GM19395 (cell line): ENCODE data around the gene OR5B3.
A peak's percentile ranks its signal among the peaks of the same experiment; 100 is the strongest.
"Not testable (repeated sequence)": the region's sequence is repeated elsewhere in the genome, so short reads cannot be mapped to it uniquely, and the experiment has no call there.

Experiments used
- ATAC-seq: cut with Tn5 transposase; IDR thresholded peaks from one replicate; pipeline ENCODE4 v1.9.1; 2021; ENCODE audit warnings: mild to moderate bottlenecking, moderate library complexity; ENCODE audit not compliant: unreplicated experiment

OR5B3 gene

DNA sequence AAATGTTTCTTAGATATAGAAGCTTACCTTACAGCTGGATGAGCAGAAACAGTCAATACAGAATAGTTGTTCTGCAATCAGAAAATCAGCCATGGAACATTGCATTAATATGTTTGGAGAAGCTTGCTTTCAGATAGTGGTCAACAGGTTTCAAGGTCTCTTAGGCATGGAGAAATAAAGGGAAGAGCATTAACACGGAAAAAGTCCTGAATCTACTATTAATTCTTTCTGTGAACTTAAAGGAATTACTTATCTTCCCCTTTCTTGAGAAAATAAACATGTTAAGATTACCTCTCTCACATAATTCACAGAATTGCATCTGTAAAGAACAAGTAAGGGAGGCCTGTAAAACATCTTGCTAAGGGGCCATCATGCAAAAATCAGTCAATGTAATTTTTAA lies at the start of gene OR5B3:
Gene OR5B3 (minus strand): TSS at position 101 of the 400 bp plus-strand sequence. CDS start 3,465 bp downstream, outside the sequence.
- no peak for ATAC-seq

DNA sequence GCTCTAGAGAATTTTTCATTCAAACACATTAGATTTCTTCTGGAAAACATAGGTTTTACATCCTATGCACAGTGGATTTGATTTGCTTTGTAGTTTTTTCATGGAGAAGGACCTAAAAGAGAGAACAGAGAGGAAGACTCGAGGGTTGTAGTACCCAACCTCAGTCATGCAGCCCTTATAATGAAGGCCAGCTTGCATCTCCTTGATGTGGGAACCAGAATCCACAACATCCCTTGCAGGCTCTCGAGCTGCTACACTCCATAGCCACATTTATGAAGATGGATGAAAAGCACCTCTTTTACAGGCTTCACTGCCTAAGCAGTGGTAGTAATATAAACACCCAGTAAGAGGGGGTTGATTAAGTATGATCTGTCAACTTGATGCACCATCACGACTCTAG lies 44.9 kb upstream of the OR5B3 start:
- no peak for ATAC-seq

DNA sequence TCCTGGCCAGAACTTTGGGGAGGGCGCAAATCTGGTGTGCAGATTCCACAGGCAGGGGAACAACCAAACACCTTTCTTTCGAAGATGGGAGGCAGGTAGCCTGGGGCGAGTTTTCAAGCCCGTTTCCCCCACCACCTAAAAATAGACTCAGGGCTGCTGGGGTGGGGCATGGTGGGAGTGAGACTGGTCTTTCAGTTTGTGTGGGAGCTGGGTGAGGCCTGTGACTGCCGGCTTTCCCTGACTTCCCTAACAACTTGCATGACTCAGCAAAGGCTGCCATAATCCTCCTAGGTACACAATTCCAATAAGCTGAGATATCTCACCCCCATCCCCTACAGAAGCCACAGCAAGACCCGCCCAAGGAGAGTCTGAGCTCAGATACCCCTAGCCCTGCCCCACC lies 39.6 kb upstream of the OR5B3 start:
- no peak for ATAC-seq

DNA sequence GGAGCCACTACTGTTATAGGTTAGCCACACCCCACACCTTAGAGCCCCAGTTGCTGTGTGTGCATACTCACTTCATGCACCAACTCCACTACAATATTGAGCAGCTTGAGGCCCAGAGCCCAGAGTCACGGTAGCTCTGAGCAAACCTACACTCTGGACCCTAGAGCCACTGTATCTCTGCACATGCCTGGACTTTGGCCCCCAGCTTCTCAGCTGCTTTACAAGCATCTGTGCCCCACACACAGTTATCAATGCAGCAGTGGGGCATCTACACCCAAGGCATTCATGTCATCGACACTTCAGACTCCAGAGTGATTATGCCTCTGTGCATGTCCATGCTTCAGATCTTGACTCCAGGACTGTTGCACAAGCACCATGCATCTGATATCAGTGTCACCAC lies 37.6 kb upstream of the OR5B3 start:
- no peak for ATAC-seq

DNA sequence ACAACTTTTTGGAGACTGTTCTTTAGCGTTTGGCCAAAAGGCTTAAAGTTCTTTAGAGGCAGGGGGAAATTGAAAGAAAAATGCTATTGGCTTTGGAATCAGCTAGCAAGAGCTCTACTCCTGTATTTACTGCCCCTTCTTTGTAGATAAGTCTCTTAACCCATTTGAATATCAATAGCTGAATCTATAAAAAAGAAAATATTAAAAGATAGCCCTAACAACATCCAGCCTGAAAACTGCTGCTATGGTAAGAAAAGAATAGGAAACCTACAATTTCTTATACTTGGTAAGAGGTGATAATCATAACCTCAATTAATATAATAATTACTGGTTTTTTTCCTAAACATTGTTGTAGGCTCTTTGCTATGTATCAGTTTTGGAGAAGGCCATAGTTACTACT lies 35.5 kb upstream of the OR5B3 start, which contains the start of gene OR5B12:
Gene OR5B12 (minus strand): TSS at position 101 of the 400 bp plus-strand sequence. CDS start 2,085 bp downstream, outside the sequence.
- no peak for ATAC-seq

DNA sequence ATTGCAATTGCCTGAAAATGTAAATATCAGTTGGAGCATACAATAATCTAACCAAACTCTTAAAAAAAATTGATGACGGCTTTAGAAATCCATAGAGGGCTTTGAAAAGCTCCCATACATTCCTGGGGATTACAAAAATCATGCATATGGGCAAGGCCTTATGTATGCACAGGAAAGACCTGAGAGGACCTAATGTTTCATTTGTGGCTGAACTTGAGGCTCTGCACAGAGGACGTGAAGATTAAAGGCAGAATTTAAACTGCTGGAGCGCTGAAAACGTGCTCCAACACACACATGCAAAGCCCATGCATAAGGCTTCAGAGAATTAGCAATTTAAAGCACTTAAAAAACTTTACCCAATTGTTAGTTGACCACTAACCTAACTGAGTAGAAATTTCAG lies 31.8 kb upstream of the OR5B3 start:
- no peak for ATAC-seq

DNA sequence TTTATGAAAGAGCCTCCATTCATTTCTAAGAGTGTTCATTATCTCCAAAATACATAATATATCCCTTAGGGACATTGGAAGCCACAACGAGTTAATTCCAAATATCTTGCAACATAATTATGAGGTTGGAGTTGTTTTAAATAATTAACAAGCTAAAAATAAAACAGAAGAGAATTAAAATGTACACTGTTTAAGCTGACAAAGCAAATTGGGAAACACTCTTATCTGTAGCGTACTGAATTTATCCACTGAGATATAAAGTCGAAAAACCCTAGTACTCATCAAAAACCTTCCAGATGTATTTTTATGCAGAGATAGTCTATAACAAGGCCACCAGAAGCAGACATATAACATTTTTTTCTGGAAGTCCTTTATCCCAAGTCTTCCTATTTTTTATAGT lies 27.5 kb upstream of the OR5B3 start:
- no peak for ATAC-seq

DNA sequence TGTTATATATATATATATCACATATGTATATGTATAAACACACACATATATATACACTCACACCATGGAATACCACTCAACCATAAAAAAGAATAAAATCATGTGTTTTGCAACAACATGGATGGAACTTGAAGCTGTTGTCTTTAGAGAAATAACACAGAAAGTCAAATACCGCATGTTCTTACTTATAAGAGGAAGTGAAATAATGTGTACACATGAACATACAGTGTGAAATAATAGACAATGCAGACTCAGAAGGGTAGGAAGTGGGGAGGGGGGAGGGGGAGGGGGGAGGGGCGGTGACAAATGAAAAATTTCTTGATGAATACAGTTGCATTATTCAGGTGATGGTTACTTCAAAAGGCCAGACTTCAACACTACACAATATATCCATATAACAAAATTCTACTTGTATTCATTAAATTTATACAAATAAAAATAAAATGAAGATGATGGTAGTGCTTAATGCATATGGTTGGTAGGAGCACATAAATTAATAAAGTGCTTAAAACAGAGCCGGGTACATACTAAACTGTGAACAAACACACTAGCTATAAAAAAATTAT lies 27.0 kb upstream of the OR5B3 start:
- peak; percentile 88 for ATAC-seq

DNA sequence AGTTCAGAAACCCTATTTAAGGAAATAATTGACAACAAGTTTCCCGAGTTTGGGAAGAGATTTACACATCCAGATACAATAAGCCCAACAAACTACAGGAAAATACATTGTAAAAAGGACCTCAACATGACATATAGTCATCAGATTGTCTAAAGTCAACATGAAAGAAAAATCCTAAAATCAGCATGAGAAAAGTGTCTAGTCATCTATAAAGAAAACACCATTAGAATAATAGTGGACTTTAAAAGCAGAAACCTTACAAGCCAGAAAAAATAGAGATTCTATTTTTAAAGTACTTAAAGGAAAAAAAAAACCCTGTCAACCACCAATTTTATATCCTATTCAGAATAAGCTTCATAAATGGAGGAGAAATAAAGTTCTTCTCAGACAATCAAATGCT lies 22.6 kb upstream of the OR5B3 start:
- ATAC-seq: no peak

DNA sequence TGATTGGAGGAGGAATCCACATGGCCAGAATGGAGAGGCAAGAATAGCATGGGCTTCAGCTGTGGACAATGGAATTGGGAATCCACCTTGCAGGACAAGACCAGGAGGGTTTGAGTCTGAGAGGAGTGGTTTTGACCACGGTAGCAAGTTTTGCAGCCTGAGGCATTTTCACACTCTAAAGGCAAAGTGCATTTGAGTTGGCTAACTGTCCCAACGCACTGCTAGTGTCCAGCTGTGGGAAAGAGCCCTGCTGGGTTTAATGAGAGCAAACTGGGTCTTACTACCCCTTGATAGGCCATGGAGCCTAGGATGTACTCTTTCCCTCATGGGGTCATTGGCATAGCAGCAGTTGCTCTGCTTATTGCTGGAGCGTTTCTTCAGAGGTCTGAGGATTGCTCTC lies 21.3 kb upstream of the OR5B3 start, which contains the start of gene OR5B2:
Gene OR5B2 (minus strand): TSS at position 101 of the 400 bp plus-strand sequence. CDS start 4,860 bp downstream, outside the sequence.
- no peak for ATAC-seq

DNA sequence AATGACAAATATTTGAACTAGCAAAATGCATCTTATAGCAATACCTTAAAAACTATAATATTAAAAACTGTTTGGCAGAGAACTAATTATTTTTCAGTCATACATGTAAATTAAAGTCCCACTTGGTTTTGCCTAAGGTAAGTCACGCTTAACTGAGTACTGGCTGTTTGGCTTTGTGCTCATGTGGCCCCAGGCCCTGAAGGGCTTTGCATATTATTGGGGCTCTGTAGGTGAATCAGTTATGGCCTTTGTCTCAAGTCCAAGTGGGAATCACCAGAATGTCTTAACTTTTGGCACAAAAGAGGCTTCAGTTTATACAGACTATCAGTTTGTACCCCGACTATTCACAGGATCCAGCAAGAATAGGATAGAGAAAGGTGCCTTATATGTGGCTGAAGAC lies 7.1 kb downstream of the OR5B3 start:
- not testable (repeated sequence) for ATAC-seq

DNA sequence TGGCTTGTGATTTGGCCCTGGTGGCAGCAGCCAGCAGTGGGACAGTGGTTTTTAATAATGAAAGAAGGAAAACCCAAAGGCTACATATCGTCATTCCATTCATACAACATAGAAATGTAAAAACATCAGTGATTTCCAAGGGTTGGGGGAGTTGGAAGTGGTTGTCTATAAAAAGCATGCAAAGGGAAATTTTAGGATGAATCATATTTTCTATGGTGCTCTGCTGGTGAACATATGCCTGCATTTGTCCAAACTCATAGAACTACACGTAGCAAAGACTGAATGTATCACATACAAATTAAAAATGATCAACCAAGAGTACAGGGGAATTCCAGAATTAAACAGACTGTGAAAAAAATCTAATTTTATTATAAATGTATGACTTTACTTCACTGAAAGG lies 11.1 kb downstream of the OR5B3 start:
- no peak for ATAC-seq

DNA sequence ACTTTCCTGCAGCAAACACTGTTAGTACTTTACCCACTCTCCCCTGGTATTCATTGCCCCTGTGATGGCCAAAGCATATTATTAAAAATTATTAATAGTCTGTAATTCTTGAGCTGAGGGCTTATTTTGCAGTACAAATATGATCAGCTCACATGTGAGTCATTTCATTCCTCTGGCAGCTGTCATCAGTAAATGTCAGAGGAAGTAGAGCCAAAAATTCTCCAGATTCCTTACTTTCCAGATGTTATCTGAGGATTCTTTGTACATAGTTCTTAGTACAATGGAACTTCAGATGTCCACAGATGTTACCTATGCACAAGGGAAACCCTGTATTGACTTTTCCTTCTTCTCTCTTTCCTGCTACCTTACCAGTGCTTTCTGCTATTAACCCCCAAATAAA lies 12.5 kb downstream of the OR5B3 start:
- ATAC-seq: no peak

DNA sequence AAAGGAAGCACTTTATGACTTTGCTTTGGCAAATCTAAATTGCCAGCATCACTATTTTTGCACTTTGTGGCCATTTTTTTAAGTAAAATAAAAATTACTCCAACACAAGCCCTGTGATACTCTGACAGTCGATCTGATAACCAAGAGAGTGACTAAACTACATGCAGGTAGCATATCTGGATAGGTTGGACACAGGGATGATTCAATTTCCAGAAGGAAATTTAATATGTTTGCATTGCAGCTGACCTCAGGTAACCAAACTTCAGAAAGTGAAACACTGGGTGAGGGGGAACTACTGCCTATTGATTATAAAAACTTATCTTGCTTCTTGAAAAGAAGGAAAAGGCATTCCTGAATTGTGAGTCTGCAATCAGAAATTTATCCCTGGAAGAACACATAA lies 13.9 kb downstream of the OR5B3 start:
- no peak for ATAC-seq

DNA sequence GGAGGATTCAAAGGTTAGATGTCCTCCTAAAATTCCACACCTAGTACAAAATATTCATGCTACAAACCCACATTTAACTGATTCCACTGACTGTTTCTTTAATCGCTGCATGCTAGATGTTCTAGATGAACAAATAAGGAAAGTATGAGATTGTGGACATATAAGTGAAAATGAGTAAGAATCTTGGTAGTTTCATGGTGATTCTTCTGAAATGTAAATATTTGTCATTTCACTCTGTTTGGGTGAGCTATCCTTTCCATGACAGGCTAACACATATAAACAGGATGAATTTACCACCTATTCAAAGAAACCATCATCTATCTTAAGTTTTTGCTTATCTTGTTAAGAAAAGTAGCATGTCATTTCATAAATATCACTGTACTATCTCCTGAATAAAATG lies 14.8 kb downstream of the OR5B3 start:
- ATAC-seq: no peak

DNA sequence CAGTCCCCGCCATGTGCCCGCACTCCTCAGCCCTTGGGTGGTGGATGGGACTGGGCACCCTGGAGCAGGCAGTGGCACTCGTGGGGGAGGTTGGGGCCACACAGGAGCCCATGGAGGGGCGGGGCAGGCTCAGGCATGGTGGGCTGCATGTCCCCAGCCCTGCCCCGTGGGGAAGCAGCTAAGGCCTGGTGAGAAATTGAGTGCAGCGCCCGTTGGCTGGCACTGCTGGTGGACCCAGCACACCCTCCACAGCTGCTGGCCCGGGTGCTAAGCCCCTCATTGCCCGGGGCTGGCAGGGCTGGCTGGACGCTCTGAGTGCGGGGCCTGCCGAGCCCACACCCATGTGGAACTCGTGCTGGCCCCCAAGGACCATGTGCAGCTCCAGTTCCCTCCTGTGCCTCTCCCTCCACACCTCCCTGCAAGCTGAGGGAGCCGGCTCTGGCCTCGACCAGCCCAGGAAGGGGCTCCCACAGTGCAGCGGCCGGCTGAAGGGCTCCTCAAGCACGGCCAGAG lies 16.1 kb downstream of the OR5B3 start:
- ATAC-seq: no peak

DNA sequence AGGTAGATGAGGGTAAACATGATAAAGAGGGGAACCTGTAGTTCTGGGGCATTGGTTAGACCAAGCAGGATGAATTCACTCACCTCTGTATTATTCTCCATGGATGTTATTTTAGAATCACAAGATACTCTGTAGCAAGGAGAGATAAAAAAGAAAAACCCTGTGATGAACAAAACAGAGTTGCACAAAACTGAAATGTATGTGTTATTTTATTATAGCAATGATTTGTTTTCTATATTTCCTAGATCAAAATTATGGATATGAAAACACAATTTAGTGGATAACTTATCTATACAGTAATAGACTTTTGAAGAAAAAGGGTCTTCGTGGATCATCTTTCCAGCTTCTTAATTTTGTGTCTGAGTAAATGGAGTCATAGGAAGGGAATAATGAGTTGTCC lies 47.7 kb downstream of the OR5B3 start, which contains the start of gene OR5B17:
Gene OR5B17 (minus strand): TSS at position 101 of the 400 bp plus-strand sequence. CDS start 0 bp downstream, at position 101.
- ATAC-seq: no peak

DNA sequence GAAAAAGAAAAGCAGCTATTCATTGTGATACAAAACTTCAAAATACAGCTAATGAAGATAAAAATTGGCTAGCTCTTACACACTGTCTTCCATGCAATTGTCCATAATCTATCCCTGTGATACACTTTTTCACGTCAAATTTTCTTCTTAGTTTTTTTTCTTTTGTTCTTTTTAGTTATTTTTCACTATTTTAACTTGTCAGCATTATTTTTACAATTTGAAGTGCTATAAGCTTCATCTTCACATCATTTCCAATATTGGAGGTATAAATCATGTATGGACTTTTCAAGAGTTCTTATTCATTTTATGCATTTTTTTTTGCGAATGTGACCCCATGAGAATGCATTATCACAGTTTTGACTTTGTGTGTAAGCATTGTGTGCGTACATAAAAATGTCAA lies 51.9 kb downstream of the OR5B3 start:
- ATAC-seq: no peak
